ENCODE results near the gene DNASE1.

Gene DNASE1

GRCh38 chr16:3694051-3694450 is 39.6 kb downstream of the DNASE1 start:
- DNase-seq (ENCODE audit: low read depth in 2 of 3, low spot score in 2 of 3), result no peak

GRCh38 chr16:3695610-3696369 is 41.3 kb downstream of the DNASE1 start:
- no peak for DNase-seq (ENCODE audit: low read depth in 2 of 3, low spot score in 2 of 3)

- no peak for DNase-seq (ENCODE audit: low read depth in 2 of 3, low spot score in 2 of 3)
Measured at GRCh38 chr16:3696425-3697218, 42.1 kb downstream of the DNASE1 start.

GRCh38 chr16:3698941-3699340 is 44.5 kb downstream of the DNASE1 start:
- no peak for DNase-seq (ENCODE audit: low read depth in 2 of 3, low spot score in 2 of 3)

- no peak for DNase-seq (ENCODE audit: low read depth in 2 of 3, low spot score in 2 of 3)
Measured at GRCh38 chr16:3701531-3701930, 47.0 kb downstream of the DNASE1 start.

GRCh38 chr16:3702082-3702481 is 47.6 kb downstream of the DNASE1 start:
- DNase-seq (ENCODE audit: low read depth in 2 of 3, low spot score in 2 of 3), result no peak

GRCh38 chr16:3706253-3707012 is 51.9 kb downstream of the DNASE1 start:
- no peak for DNase-seq (ENCODE audit: low read depth in 2 of 3, low spot score in 2 of 3)

Data from activated CD8-positive, alpha-beta memory T cell treated with anti-CD3 and anti-CD28 coated beads for 48 hours (primary cell).